ENCODE results near the gene CYB5RL.

The CYB5RL gene

GRCh38 chr1:54225378-54225777, 25.5 kb upstream of the CYB5RL start:
- H3K9ac ChIP-seq (ENCODE audit: low read depth, low read length), result no peak overlapping the region
- H3K27ac ChIP-seq (ENCODE audit: low read depth, low read length), result no peak overlapping the region
- peaks cover 4% of the 10 kb centered on the region; the same call in 1 of the 2 replicates for H3K4me1 ChIP-seq (ENCODE audit: control insufficient read depth, insufficient read depth, low read length)
- no peaks in the 10 kb centered on the region for H3K9me3 ChIP-seq (ENCODE audit: control insufficient read depth, insufficient read depth, low read length)
- H3K4me3 ChIP-seq (ENCODE audit: low read depth, low read length), result no peak overlapping the region
- H3K27me3 ChIP-seq (ENCODE audit: control insufficient read depth, insufficient read depth, low read length), result no peaks in the 10 kb centered on the region
- H3K36me3 ChIP-seq (ENCODE audit: control insufficient read depth, insufficient read depth, low read length), result peaks cover 4% of the 10 kb centered on the region

DNA sequence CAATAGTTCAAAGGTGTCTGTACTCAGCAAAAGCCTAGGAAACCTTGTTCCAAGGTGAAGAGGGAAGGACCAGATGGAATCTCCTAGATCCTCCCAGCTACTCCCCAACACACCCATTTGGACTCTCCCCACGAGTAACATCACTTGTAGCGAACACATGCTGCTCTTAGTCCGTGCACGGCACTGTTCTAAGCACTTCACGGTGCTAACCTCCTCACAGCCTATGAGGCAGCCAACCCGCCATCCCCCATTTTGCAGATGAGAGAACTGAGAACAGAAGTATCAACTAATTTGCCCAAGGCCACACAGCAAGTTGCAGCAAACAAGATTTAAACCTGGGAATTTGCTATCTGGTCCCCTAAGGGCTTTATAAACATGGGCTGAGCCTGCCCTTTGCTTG, 24.4 kb upstream of the CYB5RL start:
- no peaks in the 10 kb centered on the region for H3K27me3 ChIP-seq (ENCODE audit: control insufficient read depth, insufficient read depth, low read length)
- peaks cover 4% of the 10 kb centered on the region; the same call in 1 of the 2 replicates for H3K4me1 ChIP-seq (ENCODE audit: control insufficient read depth, insufficient read depth, low read length)
- no peak overlapping the region for H3K4me3 ChIP-seq (ENCODE audit: low read depth, low read length)
- peaks cover 11% of the 10 kb centered on the region for H3K36me3 ChIP-seq (ENCODE audit: control insufficient read depth, insufficient read depth, low read length)
- no peak overlapping the region for H3K9ac ChIP-seq (ENCODE audit: low read depth, low read length)
- no peaks in the 10 kb centered on the region for H3K9me3 ChIP-seq (ENCODE audit: control insufficient read depth, insufficient read depth, low read length)
- no peak overlapping the region for H3K27ac ChIP-seq (ENCODE audit: low read depth, low read length)

DNA sequence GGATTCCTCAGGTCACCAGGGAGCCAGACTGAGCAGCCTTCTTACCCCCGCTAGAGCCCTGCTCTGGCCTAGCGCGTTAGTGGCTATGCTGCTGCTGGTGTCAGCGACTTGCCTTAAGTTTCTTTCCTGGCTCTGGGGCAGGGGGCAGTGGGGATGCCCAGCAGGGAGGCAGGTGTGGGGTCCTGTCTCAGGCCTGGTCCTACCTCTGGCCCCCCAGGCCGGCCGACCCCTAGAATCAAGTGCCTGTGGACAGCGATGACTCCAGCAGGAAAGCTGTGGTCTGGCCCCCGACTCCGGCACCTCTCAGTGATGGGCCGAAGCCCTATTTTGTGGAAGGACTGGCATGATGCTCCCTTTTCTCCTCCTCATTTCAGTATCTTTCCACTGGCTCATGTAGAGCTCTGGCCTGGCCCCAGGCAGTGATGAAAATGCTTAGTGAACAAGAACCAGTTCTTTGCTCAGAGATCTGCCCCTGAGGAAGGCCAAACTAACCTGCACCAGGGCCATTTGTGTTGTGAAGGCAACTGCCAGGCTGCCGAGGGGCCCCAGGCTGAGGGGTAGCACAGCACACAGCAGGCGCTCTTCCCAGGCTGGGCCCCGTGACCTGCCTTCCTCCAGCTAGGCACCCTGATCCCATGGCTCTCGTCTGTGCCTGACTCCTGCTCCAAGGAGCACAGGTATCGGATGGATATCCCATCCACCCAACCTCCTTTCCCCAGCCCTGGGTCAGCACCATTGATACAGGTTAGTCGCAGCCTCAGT, 23.8 kb upstream of the CYB5RL start:
- no peak overlapping the region for H3K9ac ChIP-seq (ENCODE audit: low read depth, low read length)
- peaks cover 4% of the 10 kb centered on the region; the same call in 1 of the 2 replicates for H3K4me1 ChIP-seq (ENCODE audit: control insufficient read depth, insufficient read depth, low read length)
- peaks cover 17% of the 10 kb centered on the region for H3K36me3 ChIP-seq (ENCODE audit: control insufficient read depth, insufficient read depth, low read length)
- H3K4me3 ChIP-seq (ENCODE audit: low read depth, low read length), result no peak overlapping the region
- H3K9me3 ChIP-seq (ENCODE audit: control insufficient read depth, insufficient read depth, low read length), result no peaks in the 10 kb centered on the region
- no peaks in the 10 kb centered on the region for H3K27me3 ChIP-seq (ENCODE audit: control insufficient read depth, insufficient read depth, low read length)
- H3K27ac ChIP-seq (ENCODE audit: low read depth, low read length), result no peak overlapping the region

DNA sequence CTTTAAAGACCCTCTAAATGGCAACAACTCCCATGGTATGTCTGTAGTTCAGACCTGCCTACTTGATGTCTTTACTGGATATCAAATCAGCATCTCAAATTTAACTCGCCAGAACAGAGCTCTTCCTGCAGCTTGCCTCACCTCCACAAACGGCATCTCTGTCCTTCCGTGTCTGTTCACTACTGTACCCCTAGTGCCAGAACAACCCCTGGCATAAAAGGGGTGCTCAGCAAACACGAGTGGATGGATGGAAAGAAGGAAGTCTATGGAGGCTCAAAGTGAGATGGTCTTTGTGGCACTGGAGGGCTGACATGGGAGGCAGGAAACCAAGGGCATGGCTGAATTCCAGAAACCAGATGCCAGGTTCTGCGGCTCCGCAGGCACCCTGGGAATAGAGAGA, 22.9 kb upstream of the CYB5RL start:
- Histone ChIP-seq H3K9me3 (ENCODE audit: control insufficient read depth, insufficient read depth, low read length) (no peaks in the 10 kb centered on the region), H3K27me3 (ENCODE audit: control insufficient read depth, insufficient read depth, low read length) (no peaks in the 10 kb centered on the region), H3K4me3 (ENCODE audit: low read depth, low read length) (no peak overlapping the region), H3K4me1 (ENCODE audit: control insufficient read depth, insufficient read depth, low read length) (peaks cover 4% of the 10 kb centered on the region; the same call in 1 of the 2 replicates), H3K9ac (ENCODE audit: low read depth, low read length) (no peak overlapping the region), H3K27ac (ENCODE audit: low read depth, low read length) (peak overlapping the region; percentile 2), H3K36me3 (ENCODE audit: control insufficient read depth, insufficient read depth, low read length) (peaks cover 24% of the 10 kb centered on the region)

DNA sequence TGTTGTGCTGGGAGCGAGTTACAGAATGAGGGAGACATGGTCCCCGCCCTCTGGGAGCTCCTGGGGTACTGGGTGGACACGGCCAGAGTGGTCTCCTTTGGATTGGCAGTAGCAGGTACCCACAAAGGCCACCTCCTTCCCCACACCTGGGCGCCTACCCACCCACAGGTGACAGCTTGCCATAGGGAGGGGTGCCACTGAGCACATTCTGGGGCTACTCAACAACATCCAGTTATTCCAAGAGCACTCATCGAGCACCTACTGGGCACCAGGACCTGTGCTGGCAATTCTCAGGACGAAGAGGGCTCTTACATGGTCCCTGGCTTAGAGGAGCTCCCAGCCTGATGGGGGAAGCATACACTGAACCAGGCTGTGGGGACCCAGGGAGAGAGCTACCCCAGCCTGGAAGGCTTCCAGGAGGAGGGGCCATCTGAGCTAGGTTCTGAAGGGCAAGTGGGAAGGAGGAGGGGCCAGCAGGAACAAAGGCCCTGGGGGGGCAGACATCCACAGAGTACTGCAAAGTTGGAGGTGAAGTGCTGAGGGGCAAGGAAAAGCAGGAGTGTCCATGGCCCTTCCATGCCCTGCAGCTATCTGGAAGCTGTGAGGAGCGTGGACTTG, 22.1 kb upstream of the CYB5RL start:
- Histone ChIP-seq H3K27ac (ENCODE audit: low read depth, low read length) (no peak overlapping the region), H3K9ac (ENCODE audit: low read depth, low read length) (no peak overlapping the region), H3K36me3 (ENCODE audit: control insufficient read depth, insufficient read depth, low read length) (peaks cover 30% of the 10 kb centered on the region), H3K4me1 (ENCODE audit: control insufficient read depth, insufficient read depth, low read length) (peaks cover 4% of the 10 kb centered on the region; the same call in 1 of the 2 replicates), H3K4me3 (ENCODE audit: low read depth, low read length) (no peak overlapping the region), H3K27me3 (ENCODE audit: control insufficient read depth, insufficient read depth, low read length) (no peaks in the 10 kb centered on the region), H3K9me3 (ENCODE audit: control insufficient read depth, insufficient read depth, low read length) (no peaks in the 10 kb centered on the region)

DNA sequence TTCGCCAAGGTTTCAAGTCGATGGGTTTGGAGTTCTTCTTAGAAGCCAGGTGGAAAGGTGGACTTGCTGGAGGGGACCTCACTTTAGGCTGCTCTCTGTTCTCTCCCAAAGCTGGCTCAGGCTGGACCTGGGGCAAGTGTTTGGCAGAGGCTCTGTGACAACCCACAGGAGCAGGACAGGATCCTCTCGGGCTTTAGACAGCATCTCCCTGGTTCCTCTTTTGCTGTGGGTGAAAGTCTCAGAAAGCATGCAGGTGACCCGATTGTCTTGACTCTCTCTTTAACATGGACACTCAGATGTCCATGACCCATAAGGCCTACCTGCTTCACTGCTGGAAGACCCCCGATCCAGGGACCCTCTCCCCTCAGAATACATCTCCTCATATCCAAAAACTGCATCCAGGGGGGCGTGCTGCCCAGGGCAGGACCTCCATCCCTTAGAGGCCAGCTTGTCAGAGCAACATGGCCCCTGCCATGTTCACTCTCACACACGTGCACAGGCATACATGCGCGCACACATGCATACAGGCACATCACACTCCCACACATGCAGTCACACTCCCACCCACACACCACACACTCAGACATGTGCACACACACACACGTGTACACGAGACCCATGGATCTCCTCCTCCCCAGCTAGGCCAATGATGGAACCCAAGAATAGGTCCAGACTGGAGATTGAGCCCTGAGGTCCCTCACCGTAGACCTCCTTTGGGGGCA, 21.4 kb upstream of the CYB5RL start:
- Histone ChIP-seq H3K9ac (ENCODE audit: low read depth, low read length) (no peak overlapping the region), H3K27me3 (ENCODE audit: control insufficient read depth, insufficient read depth, low read length) (no peaks in the 10 kb centered on the region), H3K36me3 (ENCODE audit: control insufficient read depth, insufficient read depth, low read length) (peaks cover 37% of the 10 kb centered on the region), H3K4me1 (ENCODE audit: control insufficient read depth, insufficient read depth, low read length) (peaks cover 4% of the 10 kb centered on the region; the same call in 1 of the 2 replicates), H3K4me3 (ENCODE audit: low read depth, low read length) (no peak overlapping the region), H3K27ac (ENCODE audit: low read depth, low read length) (no peak overlapping the region), H3K9me3 (ENCODE audit: control insufficient read depth, insufficient read depth, low read length) (no peaks in the 10 kb centered on the region)

- Histone ChIP-seq H3K9ac (ENCODE audit: low read depth, low read length) (no peak overlapping the region), H3K9me3 (ENCODE audit: control insufficient read depth, insufficient read depth, low read length) (no peaks in the 10 kb centered on the region), H3K36me3 (ENCODE audit: control insufficient read depth, insufficient read depth, low read length) (peaks cover 47% of the 10 kb centered on the region), H3K4me3 (ENCODE audit: low read depth, low read length) (no peak overlapping the region), H3K4me1 (ENCODE audit: control insufficient read depth, insufficient read depth, low read length) (peaks cover 1% of the 10 kb centered on the region; the same call in 1 of the 2 replicates), H3K27me3 (ENCODE audit: control insufficient read depth, insufficient read depth, low read length) (no peaks in the 10 kb centered on the region), H3K27ac (ENCODE audit: low read depth, low read length) (no peak overlapping the region)
These were observed 20.4 kb upstream of the CYB5RL start for GRCh38 chr1:54220004-54220811.

DNA sequence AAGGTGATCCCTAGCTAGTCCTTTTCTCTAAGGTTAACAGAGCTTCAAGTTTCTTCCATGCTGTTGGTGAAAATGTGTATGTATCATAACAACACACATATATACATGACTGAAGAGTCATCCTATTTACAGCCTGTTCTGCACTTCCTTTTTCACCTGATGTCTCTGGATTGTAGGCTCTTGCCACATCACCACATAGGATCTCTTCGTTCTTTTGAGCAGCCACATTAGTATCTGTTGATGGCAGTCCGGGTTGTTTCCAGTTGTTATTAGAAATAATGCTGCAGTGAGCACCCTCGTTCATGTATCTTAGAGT, 19.8 kb upstream of the CYB5RL start:
- H3K36me3 ChIP-seq (ENCODE audit: control insufficient read depth, insufficient read depth, low read length), result peaks cover 53% of the 10 kb centered on the region
- no peak overlapping the region for H3K27ac ChIP-seq (ENCODE audit: low read depth, low read length)
- H3K4me3 ChIP-seq (ENCODE audit: low read depth, low read length), result no peak overlapping the region
- H3K9me3 ChIP-seq (ENCODE audit: control insufficient read depth, insufficient read depth, low read length), result no peaks in the 10 kb centered on the region
- no peaks in the 10 kb centered on the region for H3K27me3 ChIP-seq (ENCODE audit: control insufficient read depth, insufficient read depth, low read length)
- H3K9ac ChIP-seq (ENCODE audit: low read depth, low read length), result no peak overlapping the region
- H3K4me1 ChIP-seq (ENCODE audit: control insufficient read depth, insufficient read depth, low read length), result no peaks in the 10 kb centered on the region

DNA sequence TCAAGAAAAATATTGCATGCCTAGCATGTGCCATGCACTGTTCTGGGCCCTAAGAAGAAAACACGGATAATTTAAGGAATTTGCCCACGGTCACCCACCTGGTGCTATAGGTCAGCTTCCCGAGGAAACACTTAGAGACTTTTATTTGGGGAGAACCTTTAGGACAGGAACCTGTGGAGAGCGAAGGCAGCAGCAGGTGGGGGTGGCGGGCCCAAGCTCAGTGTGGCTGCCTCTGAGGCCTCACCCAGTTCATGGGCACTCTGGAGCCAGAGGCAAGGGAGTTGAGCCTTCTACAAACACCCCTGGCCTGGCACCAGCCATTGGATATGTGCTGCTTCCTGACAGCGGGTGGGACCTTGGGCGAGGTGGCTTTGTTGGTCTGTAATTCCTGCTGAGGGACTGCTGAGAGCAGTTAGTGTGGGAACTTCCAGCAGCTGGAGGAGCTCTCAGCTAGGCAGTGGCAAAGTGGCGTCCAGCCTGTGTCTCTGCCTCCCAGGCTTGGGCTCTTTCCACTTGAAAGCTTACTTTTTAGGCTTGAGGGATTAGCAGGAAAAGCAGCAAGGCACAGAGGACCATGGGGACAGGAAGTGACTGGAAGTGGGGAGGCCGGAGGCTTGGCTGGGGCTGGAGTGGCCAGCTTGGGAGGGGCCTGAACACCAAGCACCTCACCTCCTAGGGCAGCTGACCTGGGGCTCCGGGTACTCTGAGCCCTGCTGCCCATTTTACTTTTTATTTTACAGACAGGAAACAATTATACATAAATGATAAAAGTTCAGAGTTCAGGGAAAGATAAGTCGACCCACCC, 19.3 kb upstream of the CYB5RL start:
- Histone ChIP-seq H3K36me3 (ENCODE audit: control insufficient read depth, insufficient read depth, low read length) (peaks cover 58% of the 10 kb centered on the region), H3K9me3 (ENCODE audit: control insufficient read depth, insufficient read depth, low read length) (no peaks in the 10 kb centered on the region), H3K27ac (ENCODE audit: low read depth, low read length) (no peak overlapping the region), H3K27me3 (ENCODE audit: control insufficient read depth, insufficient read depth, low read length) (no peaks in the 10 kb centered on the region), H3K4me3 (ENCODE audit: low read depth, low read length) (no peak overlapping the region), H3K4me1 (ENCODE audit: control insufficient read depth, insufficient read depth, low read length) (no peaks in the 10 kb centered on the region), H3K9ac (ENCODE audit: low read depth, low read length) (no peak overlapping the region)

DNA sequence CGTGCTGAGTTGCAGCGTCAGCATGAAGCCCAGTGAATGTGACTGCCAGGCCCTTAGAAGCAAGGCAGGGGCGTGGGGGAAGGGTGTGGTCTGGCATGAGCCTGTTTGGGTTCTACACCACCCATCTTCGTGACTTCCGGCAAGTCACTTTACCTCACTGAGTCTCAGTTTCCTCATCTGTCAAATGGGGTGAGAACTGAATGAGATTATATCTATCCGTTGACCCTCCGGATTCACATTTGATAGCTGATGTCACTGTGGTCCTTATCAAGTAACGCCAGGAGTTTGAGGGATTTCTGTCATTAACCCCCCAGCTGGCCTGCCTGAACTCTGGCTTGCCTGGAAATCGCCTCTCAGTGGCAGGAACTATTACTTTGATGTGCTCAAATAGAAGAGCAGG, 15.7 kb upstream of the CYB5RL start:
- H3K27ac ChIP-seq (ENCODE audit: low read depth, low read length), result no peak overlapping the region
- no peaks in the 10 kb centered on the region for H3K4me1 ChIP-seq (ENCODE audit: control insufficient read depth, insufficient read depth, low read length)
- H3K27me3 ChIP-seq (ENCODE audit: control insufficient read depth, insufficient read depth, low read length), result no peaks in the 10 kb centered on the region
- no peak overlapping the region for H3K4me3 ChIP-seq (ENCODE audit: low read depth, low read length)
- H3K9ac ChIP-seq (ENCODE audit: low read depth, low read length), result no peak overlapping the region
- peaks cover 93% of the 10 kb centered on the region for H3K36me3 ChIP-seq (ENCODE audit: control insufficient read depth, insufficient read depth, low read length)
- no peaks in the 10 kb centered on the region for H3K9me3 ChIP-seq (ENCODE audit: control insufficient read depth, insufficient read depth, low read length)
